ENCODE results near the gene TMEM123.

Gene TMEM123

DNA sequence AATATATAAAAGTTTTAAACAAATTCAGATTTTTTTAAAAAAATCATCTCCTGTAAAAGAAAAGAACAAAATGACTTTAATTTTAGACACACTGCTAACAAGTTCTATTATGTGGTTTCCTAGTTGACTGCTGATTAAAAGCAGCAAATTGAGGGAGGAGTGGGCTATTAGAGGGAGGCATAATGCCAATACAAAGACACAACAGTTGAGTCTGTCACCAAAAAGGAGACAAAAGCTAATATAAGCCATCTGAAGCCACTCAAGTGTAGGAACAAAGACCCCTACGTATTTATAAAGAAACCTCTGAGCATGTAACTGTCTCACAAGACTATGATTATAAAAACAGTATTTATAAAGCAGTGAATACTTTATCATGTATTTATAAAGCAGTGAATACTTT, 28.6 kb downstream of the TMEM123 start:
- Histone ChIP-seq H3K4me1 (ENCODE audit: insufficient read depth, insufficient read length) (no peaks in the 10 kb centered on the region), H3K36me3 (ENCODE audit: insufficient read depth, insufficient read length, low read length) (peaks cover 3% of the 10 kb centered on the region)

GRCh38 chr11:102422817-102423712, 29.5 kb downstream of the TMEM123 start:
- no peaks in the 10 kb centered on the region for H3K36me3 ChIP-seq (ENCODE audit: insufficient read depth, insufficient read length, low read length)
- TF ChIP-seq SUZ12 (IDR thresholded peaks at IDR 0.05; ENCODE audit: extremely low read depth, insufficient read depth, insufficient read length), result no peak
- no peaks in the 10 kb centered on the region for H3K4me1 ChIP-seq (ENCODE audit: insufficient read depth, insufficient read length)
- no peak for DNase-seq (ENCODE audit: low read depth, low spot score)
- H3K9ac ChIP-seq (ENCODE audit: insufficient read length, low read depth), result no peak overlapping the region
- no peaks in the 10 kb centered on the region for H3K27me3 ChIP-seq (ENCODE audit: insufficient read depth, insufficient read length)
- H3K9me3 ChIP-seq (ENCODE audit: insufficient read depth, low read length), result no peaks in the 10 kb centered on the region
- no peak overlapping the region for H3K4me3 ChIP-seq (ENCODE audit: insufficient read length, low read depth)

More for the DNA sequence above, 28.6 kb downstream of the TMEM123 start:
- H3K9ac ChIP-seq (ENCODE audit: insufficient read length, low read depth), result no peak overlapping the region
- H3K9me3 ChIP-seq (ENCODE audit: insufficient read depth, low read length), result no peaks in the 10 kb centered on the region
- no peak overlapping the region for H3K4me3 ChIP-seq (ENCODE audit: insufficient read length, low read depth)
- DNase-seq (ENCODE audit: low read depth, low spot score), result no peak
- TF ChIP-seq ZNF274 (IDR thresholded peaks at IDR 0.05; ENCODE audit: low read depth, low read length), result no peak
- TF ChIP-seq YY1 (IDR thresholded peaks at IDR 0.05; ENCODE audit: insufficient read depth, insufficient read length), result no peak
- TF ChIP-seq SUZ12 (IDR thresholded peaks at IDR 0.05; ENCODE audit: extremely low read depth, insufficient read depth, insufficient read length), result no peak
- H3K27me3 ChIP-seq (ENCODE audit: insufficient read depth, insufficient read length), result no peaks in the 10 kb centered on the region

DNA sequence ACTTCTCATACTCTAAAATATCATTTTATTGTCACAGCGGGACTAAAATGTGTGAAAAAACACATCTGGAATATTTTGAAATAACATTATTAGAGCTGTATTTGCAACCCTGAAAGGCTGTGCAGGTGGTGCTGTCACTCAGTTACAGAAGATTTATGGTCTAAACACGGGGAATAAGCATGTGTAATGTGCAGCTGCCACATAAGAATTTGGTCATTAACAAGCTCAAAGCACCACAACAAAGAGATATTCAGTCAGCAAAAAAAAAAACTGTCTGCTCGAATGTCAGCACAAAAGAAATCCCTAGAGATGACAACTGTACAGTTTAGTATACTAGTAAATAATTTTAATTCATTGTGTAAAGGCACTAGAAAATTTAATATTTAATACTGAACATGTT, 31.3 kb downstream of the TMEM123 start:
- no peaks in the 10 kb centered on the region for H3K9me3 ChIP-seq (ENCODE audit: insufficient read depth, low read length)
- DNase-seq (ENCODE audit: low read depth, low spot score), result no peak
- H3K36me3 ChIP-seq (ENCODE audit: insufficient read depth, insufficient read length, low read length), result no peaks in the 10 kb centered on the region
- TF ChIP-seq YY1 (IDR thresholded peaks at IDR 0.05; ENCODE audit: insufficient read depth, insufficient read length), result no peak
- no peak for TF ChIP-seq SUZ12 (IDR thresholded peaks at IDR 0.05; ENCODE audit: extremely low read depth, insufficient read depth, insufficient read length)
- no peak for TF ChIP-seq ZNF274 (IDR thresholded peaks at IDR 0.05; ENCODE audit: low read depth, low read length)
- H3K9ac ChIP-seq (ENCODE audit: insufficient read length, low read depth), result no peak overlapping the region
- H3K4me1 ChIP-seq (ENCODE audit: insufficient read depth, insufficient read length), result no peaks in the 10 kb centered on the region
- no peaks in the 10 kb centered on the region for H3K27me3 ChIP-seq (ENCODE audit: insufficient read depth, insufficient read length)
- H3K4me3 ChIP-seq (ENCODE audit: insufficient read length, low read depth), result no peak overlapping the region

- no peaks in the 10 kb centered on the region for H3K27me3 ChIP-seq (ENCODE audit: insufficient read depth, insufficient read length)
- no peaks in the 10 kb centered on the region for H3K36me3 ChIP-seq (ENCODE audit: insufficient read depth, insufficient read length, low read length)
- no peak overlapping the region for H3K4me3 ChIP-seq (ENCODE audit: insufficient read length, low read depth)
- no peaks in the 10 kb centered on the region for H3K4me1 ChIP-seq (ENCODE audit: insufficient read depth, insufficient read length)
- no peak for TF ChIP-seq SUZ12 (IDR thresholded peaks at IDR 0.05; ENCODE audit: extremely low read depth, insufficient read depth, insufficient read length)
- no peak for TF ChIP-seq YY1 (IDR thresholded peaks at IDR 0.05; ENCODE audit: insufficient read depth, insufficient read length)
- TF ChIP-seq ZNF274 (IDR thresholded peaks at IDR 0.05; ENCODE audit: low read depth, low read length), result no peak
- no peak overlapping the region for H3K9ac ChIP-seq (ENCODE audit: insufficient read length, low read depth)
- DNase-seq (ENCODE audit: low read depth, low spot score), result no peak
- no peaks in the 10 kb centered on the region for H3K9me3 ChIP-seq (ENCODE audit: insufficient read depth, low read length)
Measured at GRCh38 chr11:102420547-102420946, 32.0 kb downstream of the TMEM123 start.

- Histone ChIP-seq H3K4me3 (ENCODE audit: insufficient read length, low read depth) (no peak overlapping the region), H3K4me1 (ENCODE audit: insufficient read depth, insufficient read length) (no peaks in the 10 kb centered on the region), H3K36me3 (ENCODE audit: insufficient read depth, insufficient read length, low read length) (no peaks in the 10 kb centered on the region), H3K9me3 (ENCODE audit: insufficient read depth, low read length) (no peaks in the 10 kb centered on the region), H3K9ac (ENCODE audit: insufficient read length, low read depth) (no peak overlapping the region), H3K27me3 (ENCODE audit: insufficient read depth, insufficient read length) (no peaks in the 10 kb centered on the region)
- no peak for TF ChIP-seq YY1 (IDR thresholded peaks at IDR 0.05; ENCODE audit: insufficient read depth, insufficient read length)
- no peak for TF ChIP-seq SUZ12 (IDR thresholded peaks at IDR 0.05; ENCODE audit: extremely low read depth, insufficient read depth, insufficient read length)
- TF ChIP-seq ZNF274 (IDR thresholded peaks at IDR 0.05; ENCODE audit: low read depth, low read length), result no peak
- no peak for DNase-seq (ENCODE audit: low read depth, low spot score)
Measured at GRCh38 chr11:102419181-102419580, 33.4 kb downstream of the TMEM123 start.

DNA sequence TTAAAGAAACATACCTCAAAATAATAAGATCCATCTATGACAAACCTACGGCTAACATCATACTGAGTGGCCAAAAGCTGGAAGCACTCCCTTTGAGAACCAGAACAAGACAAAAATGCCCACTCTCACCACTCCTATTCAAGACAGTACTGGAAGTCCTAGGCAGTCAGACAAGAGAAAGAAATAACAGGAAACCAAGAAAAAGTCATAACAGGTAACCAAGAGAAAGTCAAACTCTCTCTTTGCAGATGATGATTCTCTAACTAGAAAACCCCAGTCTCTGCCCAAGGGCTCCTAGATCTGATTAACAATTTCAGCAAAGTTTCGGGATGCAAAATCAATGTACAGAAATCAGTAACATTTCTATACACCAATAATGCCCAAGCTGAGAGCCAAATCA, 35.6 kb downstream of the TMEM123 start:
- H3K27me3 ChIP-seq (ENCODE audit: insufficient read depth, insufficient read length), result no peaks in the 10 kb centered on the region
- no peak overlapping the region for H3K9ac ChIP-seq (ENCODE audit: insufficient read length, low read depth)
- TF ChIP-seq SUZ12 (IDR thresholded peaks at IDR 0.05; ENCODE audit: extremely low read depth, insufficient read depth, insufficient read length) (no peak), ZNF274 (IDR thresholded peaks at IDR 0.05; ENCODE audit: low read depth, low read length) (no peak), YY1 (IDR thresholded peaks at IDR 0.05; ENCODE audit: insufficient read depth, insufficient read length) (no peak)
- H3K4me1 ChIP-seq (ENCODE audit: insufficient read depth, insufficient read length), result no peaks in the 10 kb centered on the region
- H3K9me3 ChIP-seq (ENCODE audit: insufficient read depth, low read length), result no peaks in the 10 kb centered on the region
- DNase-seq (ENCODE audit: low read depth, low spot score), result no peak
- H3K36me3 ChIP-seq (ENCODE audit: insufficient read depth, insufficient read length, low read length), result no peaks in the 10 kb centered on the region
- no peak overlapping the region for H3K4me3 ChIP-seq (ENCODE audit: insufficient read length, low read depth)

- Histone ChIP-seq H3K9ac (ENCODE audit: insufficient read length, low read depth) (no peak overlapping the region), H3K4me3 (ENCODE audit: insufficient read length, low read depth) (no peak overlapping the region), H3K9me3 (ENCODE audit: insufficient read depth, low read length) (no peaks in the 10 kb centered on the region), H3K4me1 (ENCODE audit: insufficient read depth, insufficient read length) (no peaks in the 10 kb centered on the region), H3K27me3 (ENCODE audit: insufficient read depth, insufficient read length) (no peaks in the 10 kb centered on the region), H3K36me3 (ENCODE audit: insufficient read depth, insufficient read length, low read length) (no peaks in the 10 kb centered on the region)
- no peak for TF ChIP-seq YY1 (IDR thresholded peaks at IDR 0.05; ENCODE audit: insufficient read depth, insufficient read length)
- TF ChIP-seq ZNF274 (IDR thresholded peaks at IDR 0.05; ENCODE audit: low read depth, low read length), result no peak
- TF ChIP-seq SUZ12 (IDR thresholded peaks at IDR 0.05; ENCODE audit: extremely low read depth, insufficient read depth, insufficient read length), result no peak
- no peak for DNase-seq (ENCODE audit: low read depth, low spot score)
Measured at GRCh38 chr11:102415304-102415916, 37.2 kb downstream of the TMEM123 start.

Measured in NT2/D1 (cell line).